Stomach (tissue), 4 donors: ENCODE results near the gene OR13J1.

Source experiments
- EP300 ChIP-seq: sonication (generic); formaldehyde crosslinking; IDR thresholded peaks from one replicate; pipeline ENCODE4 v1.6.1; 2017; ENCODE audit warnings: antibody characterized with exemption
- POLR2A ChIP-seq, 4 donors: fragments of 450-650 bp; IDR thresholded peaks; one replicate each; pipeline ENCODE4 v1.6.1; 2016; ENCODE audit warnings: antibody characterized with exemption in 4 of 4, control low read depth in 2 of 4, mild to moderate bottlenecking in 1 of 4, moderate library complexity in 1 of 4
- TF ChIP-seq, protein P1 (sequence below), 7 experiments: fragments of 450-650 bp in 4 of 7; fragments of 200-600 bp in 3 of 7; sonication (generic) in 3 of 7; IDR thresholded peaks; one replicate each; pipeline ENCODE4 v1.5.1; 2016 to 2019; ENCODE audit warnings: antibody characterized with exemption in 7 of 7, control low read depth in 2 of 7, mild to moderate bottlenecking in 1 of 7

DNA sequence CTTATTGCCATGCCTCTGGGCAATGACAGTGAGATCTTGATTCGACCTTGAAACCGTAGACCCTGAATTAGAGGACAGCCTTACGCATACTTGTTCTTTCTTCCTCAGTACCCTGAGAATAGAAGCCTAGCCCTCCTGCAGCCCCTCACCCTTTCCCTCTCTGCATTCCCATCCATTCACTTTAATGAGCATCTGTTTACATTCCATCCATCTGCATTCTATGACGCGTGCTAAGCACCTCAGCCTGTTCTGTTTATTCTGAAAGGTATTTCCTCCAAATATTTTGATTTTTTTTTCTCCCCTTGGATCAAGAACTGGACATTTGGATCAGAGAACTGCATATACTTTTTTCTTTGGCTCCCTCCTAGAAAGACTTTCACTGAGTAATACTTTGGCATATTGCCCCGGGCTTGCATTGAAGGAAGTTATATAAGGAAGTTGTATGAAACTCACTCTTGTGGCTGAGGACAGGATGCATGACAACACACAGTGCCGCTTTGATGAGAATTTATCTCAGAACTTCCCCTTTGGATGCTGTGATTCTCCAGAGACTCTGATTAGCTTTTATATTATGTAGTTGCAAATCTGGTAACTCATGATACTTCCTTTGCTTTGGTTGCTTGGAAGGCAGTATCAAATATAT is 25.5 kb downstream of the OR13J1 start:
- TF ChIP-seq, protein P1, sequence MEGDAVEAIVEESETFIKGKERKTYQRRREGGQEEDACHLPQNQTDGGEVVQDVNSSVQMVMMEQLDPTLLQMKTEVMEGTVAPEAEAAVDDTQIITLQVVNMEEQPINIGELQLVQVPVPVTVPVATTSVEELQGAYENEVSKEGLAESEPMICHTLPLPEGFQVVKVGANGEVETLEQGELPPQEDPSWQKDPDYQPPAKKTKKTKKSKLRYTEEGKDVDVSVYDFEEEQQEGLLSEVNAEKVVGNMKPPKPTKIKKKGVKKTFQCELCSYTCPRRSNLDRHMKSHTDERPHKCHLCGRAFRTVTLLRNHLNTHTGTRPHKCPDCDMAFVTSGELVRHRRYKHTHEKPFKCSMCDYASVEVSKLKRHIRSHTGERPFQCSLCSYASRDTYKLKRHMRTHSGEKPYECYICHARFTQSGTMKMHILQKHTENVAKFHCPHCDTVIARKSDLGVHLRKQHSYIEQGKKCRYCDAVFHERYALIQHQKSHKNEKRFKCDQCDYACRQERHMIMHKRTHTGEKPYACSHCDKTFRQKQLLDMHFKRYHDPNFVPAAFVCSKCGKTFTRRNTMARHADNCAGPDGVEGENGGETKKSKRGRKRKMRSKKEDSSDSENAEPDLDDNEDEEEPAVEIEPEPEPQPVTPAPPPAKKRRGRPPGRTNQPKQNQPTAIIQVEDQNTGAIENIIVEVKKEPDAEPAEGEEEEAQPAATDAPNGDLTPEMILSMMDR (IDR thresholded peaks at IDR 0.05): no peak
- no peak for TF ChIP-seq POLR2A (IDR thresholded peaks at IDR 0.05)
- TF ChIP-seq EP300: no peak
